ENCODE measurements around the gene HMCN2. TPM values are rescaled to one million over a fixed set of nuclear protein-coding genes. Genes with fewer than 3 reads are reported as not detected.

Gene HMCN2
- total RNA-seq, 1 experiment from 2014 or later = 0.20 TPM

- DNase-seq (ENCODE audit: extremely low read depth, low read depth) = no peak
These were observed 38.6 kb downstream of the HMCN2 start for GRCh38 chr9:130304116-130304515.

DNA sequence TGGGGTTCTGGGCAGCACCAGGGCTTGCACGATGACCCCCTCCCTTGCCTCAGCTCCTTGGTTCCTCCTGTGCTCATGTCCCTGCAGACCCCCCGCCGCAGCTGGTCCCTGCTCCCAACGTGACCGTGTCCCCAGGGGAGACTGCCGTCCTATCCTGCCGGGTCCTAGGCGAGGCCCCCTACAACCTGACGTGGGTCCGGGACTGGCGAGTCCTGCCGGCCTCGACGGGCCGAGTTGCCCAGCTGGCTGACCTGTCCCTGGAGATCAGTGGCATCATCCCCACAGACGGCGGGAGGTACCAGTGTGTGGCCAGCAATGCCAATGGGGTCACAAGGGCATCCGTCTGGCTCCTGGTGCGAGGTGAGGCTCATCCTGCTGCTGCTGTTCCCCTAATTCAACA is 39.1 kb downstream of the HMCN2 start:
- DNase-seq (ENCODE audit: extremely low read depth, low read depth) = no peak

DNA sequence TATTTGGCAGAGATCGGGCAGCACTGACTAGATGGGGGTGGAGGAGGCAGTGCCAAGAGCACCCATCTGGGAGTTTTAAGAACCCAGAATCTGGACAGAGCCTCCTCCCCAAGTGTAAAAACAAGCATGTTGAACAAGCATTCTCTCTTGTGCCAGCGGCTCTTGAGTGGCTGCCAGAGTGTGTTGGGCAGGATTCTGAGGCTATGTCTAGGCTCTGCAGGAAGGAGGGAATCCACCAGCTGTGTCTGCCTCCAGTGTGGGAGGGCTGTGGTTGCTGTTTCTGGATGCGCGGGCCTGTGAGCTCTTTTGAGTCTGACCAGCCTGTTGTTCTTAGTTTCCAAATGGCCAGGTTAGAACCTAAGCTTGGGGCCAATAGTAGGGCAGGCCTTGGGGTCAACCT is 39.8 kb downstream of the HMCN2 start:
- DNase-seq (ENCODE audit: extremely low read depth, low read depth) = no peak

- no peak for DNase-seq (ENCODE audit: extremely low read depth, low read depth)
These were observed 41.5 kb downstream of the HMCN2 start for GRCh38 chr9:130306823-130307666.

GRCh38 chr9:130307667-130307943 is 42.0 kb downstream of the HMCN2 start:
- DNase-seq (ENCODE audit: extremely low read depth, low read depth) = no peak

- DNase-seq (ENCODE audit: extremely low read depth, low read depth) = no peak
These were observed 42.6 kb downstream of the HMCN2 start for GRCh38 chr9:130308081-130308571.

GRCh38 chr9:130309689-130310455 is 44.3 kb downstream of the HMCN2 start:
- no peak for DNase-seq (ENCODE audit: extremely low read depth, low read depth)

DNA sequence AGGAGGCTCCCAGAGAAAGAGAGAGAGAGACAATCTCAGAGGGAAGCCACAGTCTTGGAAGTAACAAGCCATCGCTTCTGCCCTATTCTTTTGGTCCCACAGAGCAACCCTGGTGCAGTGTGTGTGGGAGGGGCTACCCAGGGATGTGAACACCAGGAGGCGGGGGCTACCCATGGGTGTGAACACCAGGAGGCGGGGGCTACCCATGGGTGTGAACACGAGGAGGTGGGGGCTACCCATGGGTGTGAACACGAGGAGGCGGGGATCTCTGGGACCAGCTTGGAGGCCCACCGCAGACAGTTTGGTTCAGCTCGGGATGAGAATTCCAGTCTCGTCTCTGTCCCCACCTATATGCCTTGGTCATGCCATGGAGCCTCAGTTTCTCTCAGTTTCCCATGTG is 44.9 kb downstream of the HMCN2 start:
- no peak for DNase-seq (ENCODE audit: extremely low read depth, low read depth)

GRCh38 chr9:130311003-130311402 is 45.4 kb downstream of the HMCN2 start:
- no peak for DNase-seq (ENCODE audit: extremely low read depth, low read depth)

- DNase-seq (ENCODE audit: extremely low read depth, low read depth) = no peak
These were observed 46.0 kb downstream of the HMCN2 start for GRCh38 chr9:130311408-130312140.

GRCh38 chr9:130313103-130313858 is 47.7 kb downstream of the HMCN2 start:
- no peak for DNase-seq (ENCODE audit: extremely low read depth, low read depth)

GRCh38 chr9:130315446-130316226 is 50.1 kb downstream of the HMCN2 start:
- DNase-seq (ENCODE audit: extremely low read depth, low read depth) = no peak

DNA sequence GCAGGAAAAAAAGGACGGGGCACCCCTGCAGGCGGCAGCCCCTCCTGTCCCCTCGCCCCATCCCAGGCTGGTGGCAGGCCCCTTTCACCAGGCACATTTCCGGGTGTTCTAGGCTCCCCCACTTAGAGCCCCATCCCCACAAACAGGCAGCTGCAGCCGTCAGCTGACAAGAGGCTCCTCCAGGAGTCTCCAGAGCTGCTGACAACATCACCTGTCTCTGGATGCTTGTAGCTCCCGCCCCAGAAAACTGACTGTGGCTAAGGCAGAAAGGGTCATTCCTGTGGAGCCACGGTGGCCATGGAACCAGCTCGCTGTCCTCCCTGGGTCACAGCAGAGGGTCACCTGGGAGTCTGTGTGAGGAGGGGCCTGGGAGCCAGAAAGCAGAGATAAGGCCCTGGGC is 50.9 kb downstream of the HMCN2 start:
- no peak for DNase-seq (ENCODE audit: extremely low read depth, low read depth)

DNA sequence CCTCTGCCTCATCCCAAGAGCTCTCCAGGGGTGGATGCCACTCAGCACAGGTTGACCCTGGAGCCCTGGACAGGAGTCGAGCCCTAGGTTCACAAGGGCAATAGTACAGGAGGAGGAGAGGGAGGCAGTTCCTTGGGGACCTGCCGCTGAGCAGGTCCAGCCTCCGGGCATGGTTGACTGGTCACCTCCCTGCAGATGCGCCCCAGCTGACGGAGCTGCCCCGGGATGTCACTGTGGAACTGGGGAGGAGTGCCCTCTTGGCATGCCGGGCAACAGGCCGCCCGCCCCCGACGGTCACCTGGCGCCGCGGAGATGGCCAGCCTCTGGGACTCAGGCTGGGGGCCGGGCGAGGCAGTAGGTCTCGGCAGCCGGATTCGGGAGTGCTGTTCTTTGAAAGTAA is 53.7 kb downstream of the HMCN2 start:
- DNase-seq (ENCODE audit: extremely low read depth, low read depth) = no peak

DNA sequence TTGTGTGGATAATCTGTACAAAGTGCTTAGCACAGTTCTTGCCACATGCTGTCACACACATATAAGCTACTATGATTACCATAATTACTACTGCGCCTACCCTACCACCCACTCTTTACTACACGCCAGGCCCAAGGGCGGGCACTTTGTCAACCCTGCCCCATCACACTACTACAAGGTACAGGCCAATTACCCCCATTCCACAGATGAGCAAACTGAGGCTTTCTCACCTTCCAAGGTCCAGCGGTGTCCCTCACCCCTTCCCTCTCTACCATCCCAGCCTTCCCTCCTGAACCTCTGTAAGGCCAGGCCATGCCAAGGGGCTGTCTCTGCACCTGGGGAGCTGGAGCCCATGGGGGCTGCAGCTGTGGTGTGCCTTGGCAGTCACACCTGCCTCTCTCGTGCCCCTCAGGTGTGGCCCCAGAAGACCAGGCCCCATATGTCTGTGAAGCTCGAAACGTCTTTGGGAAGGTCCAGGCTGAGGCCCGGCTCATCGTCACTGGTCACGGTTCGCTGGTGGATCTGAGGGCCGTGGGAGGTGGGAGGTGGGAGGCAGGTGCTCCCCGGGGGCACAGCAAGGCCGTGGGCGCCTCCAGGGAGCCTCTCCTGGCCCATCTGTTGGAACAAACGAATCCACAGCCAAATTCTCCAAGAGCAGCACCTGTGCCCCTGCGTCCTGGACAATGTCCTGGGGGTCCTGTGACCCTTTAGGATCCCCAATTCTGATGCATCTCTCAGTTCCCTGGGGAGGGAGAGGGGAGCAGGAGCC is 54.6 kb downstream of the HMCN2 start:
- DNase-seq (ENCODE audit: extremely low read depth, low read depth) = no peak

- no peak for DNase-seq (ENCODE audit: extremely low read depth, low read depth)
These were observed 55.3 kb downstream of the HMCN2 start for GRCh38 chr9:130320723-130321481.

- DNase-seq (ENCODE audit: extremely low read depth, low read depth) = no peak
These were observed 56.0 kb downstream of the HMCN2 start for GRCh38 chr9:130321539-130321938.

GRCh38 chr9:130323051-130323745 is 57.6 kb downstream of the HMCN2 start:
- no peak for DNase-seq (ENCODE audit: extremely low read depth, low read depth)
